T-helper 2 cell treated with Interferon-gamma antibody and Interleukin-4, amounts not matched to agents 100 ng/mL and 5 ng/mL, for 36 hours (primary cell): ENCODE measurements around the gene HDAC9. TPM values are rescaled to one million over a fixed set of nuclear protein-coding genes. Genes with fewer than 3 reads are reported as not detected.

Experiments used
- intact Hi-C: fragments of 100-400 bp; cut with micrococcal nuclease; formaldehyde crosslinking; loops from one replicate; pipeline ENCODE4 v1.15.1; 2023
- total RNA-seq: library from RNA; stranded (reverse); gene quantifications from 2 replicates; pipeline ENCODE4 v1.2.3, GENCODE V29; 2022

Gene HDAC9
- total RNA-seq, 1 donor from 2014 or later: 0.14 TPM

GRCh38 chr7:18494406-18494805 is 1.1 kb upstream of the HDAC9 start:
- intact Hi-C loops: no loop called here

- intact Hi-C loops: no loop called here
Measured at GRCh38 chr7:18494821-18495408, 634 bp upstream of the HDAC9 start.

GRCh38 chr7:18496341-18496700 is 772 bp downstream of the HDAC9 start:
- intact Hi-C loops: no loop called here

GRCh38 chr7:18497082-18497481 is 1.5 kb downstream of the HDAC9 start:
- intact Hi-C loops: no loop called here

- intact Hi-C loops: no loop called here
Measured at GRCh38 chr7:18497800-18498199, 2.3 kb downstream of the HDAC9 start.

- intact Hi-C loops: no loop called here
Measured at GRCh38 chr7:18498341-18498740, 2.8 kb downstream of the HDAC9 start.

- intact Hi-C loops: no loop called here
Measured at GRCh38 chr7:18499407-18500177, 4.0 kb downstream of the HDAC9 start.

- intact Hi-C loops: no loop called here
Measured at GRCh38 chr7:18503126-18503866, 7.7 kb downstream of the HDAC9 start.

GRCh38 chr7:18504965-18505364 is 9.4 kb downstream of the HDAC9 start:
- intact Hi-C loops: no loop called here

- intact Hi-C loops: no loop called here
Measured at GRCh38 chr7:18505870-18506460, 10.4 kb downstream of the HDAC9 start.

GRCh38 chr7:18508443-18509427 is 13.2 kb downstream of the HDAC9 start:
- intact Hi-C loops: no loop called here

GRCh38 chr7:18509481-18509880 is 13.9 kb downstream of the HDAC9 start:
- intact Hi-C loops: no loop called here

- intact Hi-C loops: no loop called here
Measured at GRCh38 chr7:18511351-18512140, 16.0 kb downstream of the HDAC9 start.

- intact Hi-C loops: no loop called here
Measured at GRCh38 chr7:18513343-18513742, 17.8 kb downstream of the HDAC9 start.

- intact Hi-C loops: no loop called here
Measured at GRCh38 chr7:18515067-18515466, 19.5 kb downstream of the HDAC9 start.

GRCh38 chr7:18517646-18518045 is 22.1 kb downstream of the HDAC9 start:
- intact Hi-C loops: no loop called here

GRCh38 chr7:18518555-18518954 is 23.0 kb downstream of the HDAC9 start:
- intact Hi-C loops: no loop called here

GRCh38 chr7:18520450-18521235 is 25.1 kb downstream of the HDAC9 start:
- intact Hi-C loops: no loop called here

- intact Hi-C loops: no loop called here
Measured at GRCh38 chr7:18521236-18521589, 25.7 kb downstream of the HDAC9 start.
